ENCODE results near the gene HAGHL.

Gene HAGHL

DNA sequence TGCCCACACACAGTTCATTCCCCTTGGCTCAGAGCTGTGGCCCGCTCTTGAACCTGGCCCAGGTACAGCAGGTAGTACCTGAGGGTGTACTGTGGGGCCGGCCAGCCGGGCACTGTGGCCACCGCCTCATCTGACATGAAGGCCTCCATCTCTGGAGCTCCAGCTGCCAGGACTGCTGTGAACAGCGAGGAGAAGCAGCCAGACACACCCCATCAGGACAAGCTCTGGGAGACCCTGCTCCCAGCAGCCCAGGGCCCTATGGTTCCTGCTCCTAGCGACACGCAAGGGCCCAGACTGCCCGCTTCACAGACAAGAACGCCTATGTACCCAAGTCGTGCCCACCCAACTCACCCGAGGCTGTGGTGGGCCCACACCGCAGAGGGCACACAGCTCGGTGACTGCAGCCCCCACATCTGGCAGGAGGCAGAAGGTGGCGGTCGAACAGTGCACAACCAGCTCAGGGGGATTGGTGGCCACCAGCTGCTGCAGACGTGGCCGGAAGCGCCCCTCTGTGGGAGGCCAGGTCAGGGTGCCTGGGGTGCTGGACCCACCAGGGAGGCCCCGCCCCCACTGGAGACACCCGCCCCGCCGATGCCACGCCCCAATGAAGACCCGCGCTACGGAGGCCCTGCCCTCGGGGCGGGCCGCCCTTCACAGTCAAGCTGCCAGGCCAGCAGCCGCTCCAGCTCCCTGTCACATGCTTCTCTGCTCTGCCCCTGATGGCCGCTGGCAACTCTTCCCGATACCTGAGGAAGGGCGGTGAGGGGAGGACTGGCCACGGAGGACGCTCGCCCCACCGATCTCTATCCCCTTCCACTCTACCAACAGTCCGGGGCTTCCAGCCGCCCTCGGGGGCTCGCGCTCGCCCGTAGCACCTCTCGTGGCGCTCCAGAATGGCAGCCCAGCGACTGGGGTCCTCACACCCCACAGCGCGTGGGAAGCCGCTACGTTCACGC is 47.8 kb upstream of the HAGHL start (continued):
- TF ChIP-seq ZNF791 (tag by site-specific recombination; IDR thresholded peaks at IDR 0.05) (no peak), ZNF138 (tag by site-specific recombination; IDR thresholded peaks at IDR 0.05; ENCODE audit: borderline replicate concordance) (no peak), KLF8 (tag by site-specific recombination; IDR thresholded peaks at IDR 0.05) (peak; percentile 89), ZNF133 (tag by site-specific recombination; IDR thresholded peaks at IDR 0.05) (no peak), ZNF19 (tag by site-specific recombination; IDR thresholded peaks at IDR 0.05; ENCODE audit: low read depth) (no peak), ZNF366 (tag by site-specific recombination; conservative IDR thresholded peaks at IDR 0.05) (no peak), GLI4 (tag by site-specific recombination; IDR thresholded peaks at IDR 0.05) (no peak), GFI1B (tag by site-specific recombination; IDR thresholded peaks at IDR 0.05) (no peak), ZEB2 (tag by site-specific recombination; IDR thresholded peaks at IDR 0.05) (peak; percentile 58), ZNF341 (tag by site-specific recombination; IDR thresholded peaks at IDR 0.05; ENCODE audit: low read depth) (peak; percentile 8), ZNF837 (tag by site-specific recombination; IDR thresholded peaks at IDR 0.05) (peak; percentile 99), SETDB1 (IDR thresholded peaks at IDR 0.05; ENCODE audit: insufficient read length, low read length) (no peak), ZNF629 (tag by site-specific recombination; IDR thresholded peaks at IDR 0.05) (peak; percentile 57; the same call in 1 of the 2 replicates), ZNF514 (tag by site-specific recombination; IDR thresholded peaks at IDR 0.05) (no peak), IKZF3 (tag by site-specific recombination; IDR thresholded peaks at IDR 0.05) (peak; percentile 58; the same call in 1 of the 2 replicates), ZNF76 (tag by site-specific recombination; IDR thresholded peaks at IDR 0.05; ENCODE audit: borderline replicate concordance, low read depth) (peak; percentile 40; the same call in 1 of the 2 replicates)
- TF ChIP-seq, protein P1, sequence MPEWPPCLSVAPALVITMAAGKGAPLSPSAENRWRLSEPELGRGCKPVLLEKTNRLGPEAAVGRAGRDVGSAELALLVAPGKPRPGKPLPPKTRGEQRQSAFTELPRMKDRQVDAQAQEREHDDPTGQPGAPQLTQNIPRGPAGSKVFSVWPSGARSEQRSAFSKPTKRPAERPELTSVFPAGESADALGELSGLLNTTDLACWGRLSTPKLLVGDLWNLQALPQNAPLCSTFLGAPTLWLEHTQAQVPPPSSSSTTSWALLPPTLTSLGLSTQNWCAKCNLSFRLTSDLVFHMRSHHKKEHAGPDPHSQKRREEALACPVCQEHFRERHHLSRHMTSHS (tag by site-specific recombination; IDR thresholded peaks at IDR 0.05), result no peak
- TF ChIP-seq, protein P2, sequence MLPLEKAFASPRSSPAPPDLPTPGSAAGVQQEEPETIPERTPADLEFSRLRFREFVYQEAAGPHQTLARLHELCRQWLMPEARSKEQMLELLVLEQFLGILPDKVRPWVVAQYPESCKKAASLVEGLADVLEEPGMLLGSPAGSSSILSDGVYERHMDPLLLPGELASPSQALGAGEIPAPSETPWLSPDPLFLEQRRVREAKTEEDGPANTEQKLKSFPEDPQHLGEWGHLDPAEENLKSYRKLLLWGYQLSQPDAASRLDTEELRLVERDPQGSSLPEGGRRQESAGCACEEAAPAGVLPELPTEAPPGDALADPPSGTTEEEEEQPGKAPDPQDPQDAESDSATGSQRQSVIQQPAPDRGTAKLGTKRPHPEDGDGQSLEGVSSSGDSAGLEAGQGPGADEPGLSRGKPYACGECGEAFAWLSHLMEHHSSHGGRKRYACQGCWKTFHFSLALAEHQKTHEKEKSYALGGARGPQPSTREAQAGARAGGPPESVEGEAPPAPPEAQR (tag by site-specific recombination; IDR thresholded peaks at IDR 0.05), result no peak
- TF ChIP-seq, protein P3, sequence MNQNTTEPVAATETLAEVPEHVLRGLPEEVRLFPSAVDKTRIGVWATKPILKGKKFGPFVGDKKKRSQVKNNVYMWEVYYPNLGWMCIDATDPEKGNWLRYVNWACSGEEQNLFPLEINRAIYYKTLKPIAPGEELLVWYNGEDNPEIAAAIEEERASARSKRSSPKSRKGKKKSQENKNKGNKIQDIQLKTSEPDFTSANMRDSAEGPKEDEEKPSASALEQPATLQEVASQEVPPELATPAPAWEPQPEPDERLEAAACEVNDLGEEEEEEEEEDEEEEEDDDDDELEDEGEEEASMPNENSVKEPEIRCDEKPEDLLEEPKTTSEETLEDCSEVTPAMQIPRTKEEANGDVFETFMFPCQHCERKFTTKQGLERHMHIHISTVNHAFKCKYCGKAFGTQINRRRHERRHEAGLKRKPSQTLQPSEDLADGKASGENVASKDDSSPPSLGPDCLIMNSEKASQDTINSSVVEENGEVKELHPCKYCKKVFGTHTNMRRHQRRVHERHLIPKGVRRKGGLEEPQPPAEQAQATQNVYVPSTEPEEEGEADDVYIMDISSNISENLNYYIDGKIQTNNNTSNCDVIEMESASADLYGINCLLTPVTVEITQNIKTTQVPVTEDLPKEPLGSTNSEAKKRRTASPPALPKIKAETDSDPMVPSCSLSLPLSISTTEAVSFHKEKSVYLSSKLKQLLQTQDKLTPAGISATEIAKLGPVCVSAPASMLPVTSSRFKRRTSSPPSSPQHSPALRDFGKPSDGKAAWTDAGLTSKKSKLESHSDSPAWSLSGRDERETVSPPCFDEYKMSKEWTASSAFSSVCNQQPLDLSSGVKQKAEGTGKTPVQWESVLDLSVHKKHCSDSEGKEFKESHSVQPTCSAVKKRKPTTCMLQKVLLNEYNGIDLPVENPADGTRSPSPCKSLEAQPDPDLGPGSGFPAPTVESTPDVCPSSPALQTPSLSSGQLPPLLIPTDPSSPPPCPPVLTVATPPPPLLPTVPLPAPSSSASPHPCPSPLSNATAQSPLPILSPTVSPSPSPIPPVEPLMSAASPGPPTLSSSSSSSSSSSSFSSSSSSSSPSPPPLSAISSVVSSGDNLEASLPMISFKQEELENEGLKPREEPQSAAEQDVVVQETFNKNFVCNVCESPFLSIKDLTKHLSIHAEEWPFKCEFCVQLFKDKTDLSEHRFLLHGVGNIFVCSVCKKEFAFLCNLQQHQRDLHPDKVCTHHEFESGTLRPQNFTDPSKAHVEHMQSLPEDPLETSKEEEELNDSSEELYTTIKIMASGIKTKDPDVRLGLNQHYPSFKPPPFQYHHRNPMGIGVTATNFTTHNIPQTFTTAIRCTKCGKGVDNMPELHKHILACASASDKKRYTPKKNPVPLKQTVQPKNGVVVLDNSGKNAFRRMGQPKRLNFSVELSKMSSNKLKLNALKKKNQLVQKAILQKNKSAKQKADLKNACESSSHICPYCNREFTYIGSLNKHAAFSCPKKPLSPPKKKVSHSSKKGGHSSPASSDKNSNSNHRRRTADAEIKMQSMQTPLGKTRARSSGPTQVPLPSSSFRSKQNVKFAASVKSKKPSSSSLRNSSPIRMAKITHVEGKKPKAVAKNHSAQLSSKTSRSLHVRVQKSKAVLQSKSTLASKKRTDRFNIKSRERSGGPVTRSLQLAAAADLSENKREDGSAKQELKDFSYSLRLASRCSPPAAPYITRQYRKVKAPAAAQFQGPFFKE (tag by site-specific recombination; IDR thresholded peaks at IDR 0.05; ENCODE audit: borderline replicate concordance), result no peak
- TF ChIP-seq, protein P4, sequence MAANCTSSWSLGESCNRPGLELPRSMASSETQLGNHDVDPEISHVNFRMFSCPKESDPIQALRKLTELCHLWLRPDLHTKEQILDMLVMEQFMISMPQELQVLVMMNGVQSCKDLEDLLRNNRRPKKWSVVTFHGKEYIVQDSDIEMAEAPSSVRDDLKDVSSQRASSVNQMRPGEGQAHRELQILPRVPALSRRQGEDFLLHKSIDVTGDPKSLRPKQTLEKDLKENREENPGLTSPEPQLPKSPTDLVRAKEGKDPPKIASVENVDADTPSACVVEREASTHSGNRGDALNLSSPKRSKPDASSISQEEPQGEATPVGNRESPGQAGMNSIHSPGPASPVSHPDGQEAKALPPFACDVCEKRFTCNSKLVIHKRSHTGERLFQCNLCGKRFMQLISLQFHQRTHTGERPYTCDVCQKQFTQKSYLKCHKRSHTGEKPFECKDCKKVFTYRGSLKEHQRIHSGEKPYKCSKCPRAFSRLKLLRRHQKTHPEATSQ (tag by site-specific recombination; IDR thresholded peaks at IDR 0.05), result no peak
- TF ChIP-seq, protein P5, sequence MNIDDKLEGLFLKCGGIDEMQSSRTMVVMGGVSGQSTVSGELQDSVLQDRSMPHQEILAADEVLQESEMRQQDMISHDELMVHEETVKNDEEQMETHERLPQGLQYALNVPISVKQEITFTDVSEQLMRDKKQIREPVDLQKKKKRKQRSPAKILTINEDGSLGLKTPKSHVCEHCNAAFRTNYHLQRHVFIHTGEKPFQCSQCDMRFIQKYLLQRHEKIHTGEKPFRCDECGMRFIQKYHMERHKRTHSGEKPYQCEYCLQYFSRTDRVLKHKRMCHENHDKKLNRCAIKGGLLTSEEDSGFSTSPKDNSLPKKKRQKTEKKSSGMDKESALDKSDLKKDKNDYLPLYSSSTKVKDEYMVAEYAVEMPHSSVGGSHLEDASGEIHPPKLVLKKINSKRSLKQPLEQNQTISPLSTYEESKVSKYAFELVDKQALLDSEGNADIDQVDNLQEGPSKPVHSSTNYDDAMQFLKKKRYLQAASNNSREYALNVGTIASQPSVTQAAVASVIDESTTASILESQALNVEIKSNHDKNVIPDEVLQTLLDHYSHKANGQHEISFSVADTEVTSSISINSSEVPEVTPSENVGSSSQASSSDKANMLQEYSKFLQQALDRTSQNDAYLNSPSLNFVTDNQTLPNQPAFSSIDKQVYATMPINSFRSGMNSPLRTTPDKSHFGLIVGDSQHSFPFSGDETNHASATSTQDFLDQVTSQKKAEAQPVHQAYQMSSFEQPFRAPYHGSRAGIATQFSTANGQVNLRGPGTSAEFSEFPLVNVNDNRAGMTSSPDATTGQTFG (tag by site-specific recombination; IDR thresholded peaks at IDR 0.05; ENCODE audit: borderline replicate concordance), result no peak
- TF ChIP-seq, protein P6, sequence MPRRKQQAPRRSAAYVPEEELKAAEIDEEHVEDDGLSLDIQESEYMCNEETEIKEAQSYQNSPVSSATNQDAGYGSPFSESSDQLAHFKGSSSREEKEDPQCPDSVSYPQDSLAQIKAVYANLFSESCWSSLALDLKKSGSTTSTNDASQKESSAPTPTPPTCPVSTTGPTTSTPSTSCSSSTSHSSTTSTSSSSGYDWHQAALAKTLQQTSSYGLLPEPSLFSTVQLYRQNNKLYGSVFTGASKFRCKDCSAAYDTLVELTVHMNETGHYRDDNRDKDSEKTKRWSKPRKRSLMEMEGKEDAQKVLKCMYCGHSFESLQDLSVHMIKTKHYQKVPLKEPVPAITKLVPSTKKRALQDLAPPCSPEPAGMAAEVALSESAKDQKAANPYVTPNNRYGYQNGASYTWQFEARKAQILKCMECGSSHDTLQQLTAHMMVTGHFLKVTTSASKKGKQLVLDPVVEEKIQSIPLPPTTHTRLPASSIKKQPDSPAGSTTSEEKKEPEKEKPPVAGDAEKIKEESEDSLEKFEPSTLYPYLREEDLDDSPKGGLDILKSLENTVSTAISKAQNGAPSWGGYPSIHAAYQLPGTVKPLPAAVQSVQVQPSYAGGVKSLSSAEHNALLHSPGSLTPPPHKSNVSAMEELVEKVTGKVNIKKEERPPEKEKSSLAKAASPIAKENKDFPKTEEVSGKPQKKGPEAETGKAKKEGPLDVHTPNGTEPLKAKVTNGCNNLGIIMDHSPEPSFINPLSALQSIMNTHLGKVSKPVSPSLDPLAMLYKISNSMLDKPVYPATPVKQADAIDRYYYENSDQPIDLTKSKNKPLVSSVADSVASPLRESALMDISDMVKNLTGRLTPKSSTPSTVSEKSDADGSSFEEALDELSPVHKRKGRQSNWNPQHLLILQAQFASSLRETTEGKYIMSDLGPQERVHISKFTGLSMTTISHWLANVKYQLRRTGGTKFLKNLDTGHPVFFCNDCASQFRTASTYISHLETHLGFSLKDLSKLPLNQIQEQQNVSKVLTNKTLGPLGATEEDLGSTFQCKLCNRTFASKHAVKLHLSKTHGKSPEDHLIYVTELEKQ (tag by site-specific recombination; IDR thresholded peaks at IDR 0.05; ENCODE audit: borderline replicate concordance), result no peak

Measured in HEK293 (cell line).